Femur (tissue), 1 donor: ENCODE data around the gene PAIP1.
"Not testable (repeated sequence)": the region's sequence is repeated elsewhere in the genome, so short reads cannot be mapped to it uniquely, and the experiment has no call there.

Source experiments
- DNase-seq: peaks from one replicate; pipeline ENCODE4 v3.0.0-alpha.2; 2017

The PAIP1 gene

DNA sequence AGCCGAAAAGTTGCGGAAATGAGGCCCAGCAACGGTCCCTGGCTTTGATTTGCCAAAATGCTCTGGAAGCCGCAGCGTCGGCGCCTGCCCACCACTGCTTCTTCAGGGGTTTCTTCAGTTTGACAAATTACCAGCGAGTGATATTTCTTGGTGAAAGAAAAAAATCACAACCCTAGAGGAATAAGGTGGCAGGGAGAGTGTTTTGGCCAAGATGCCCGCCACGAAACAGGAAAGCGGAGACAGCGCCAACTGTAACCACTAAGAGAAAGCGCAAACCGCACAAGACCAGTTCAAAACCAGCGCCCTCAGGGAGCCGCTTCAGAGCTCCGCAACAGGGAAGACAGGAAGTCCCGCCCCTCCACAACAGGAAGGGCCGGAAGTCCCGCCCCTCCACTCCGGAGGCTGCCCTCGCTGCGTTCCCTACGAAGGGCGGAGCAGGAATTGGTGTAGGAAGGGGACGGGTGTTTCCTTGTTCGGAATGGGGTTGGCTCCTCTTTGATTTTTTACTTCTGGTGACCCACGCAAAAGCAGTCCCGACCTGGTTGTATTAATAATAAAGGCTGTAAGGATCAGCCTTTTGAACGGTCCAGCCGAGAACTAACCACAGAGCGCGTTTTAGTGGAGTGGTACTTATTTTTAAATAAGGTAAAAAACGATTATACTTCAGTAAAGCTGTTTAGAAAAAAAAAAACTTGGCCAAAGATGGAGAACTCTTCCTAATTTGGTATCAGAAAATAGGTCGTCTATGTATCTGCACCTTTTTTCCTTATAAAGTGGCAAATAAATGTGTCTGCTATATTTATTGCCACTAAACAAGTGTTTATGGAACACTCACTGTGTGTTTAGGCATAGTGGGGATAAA lies 41.8 kb downstream of the PAIP1 start, which contains the start of gene C5orf34:
Gene C5orf34 (minus strand): TSS at position 333 of the 862 bp plus-strand sequence. CDS start 5,809 bp downstream, outside the sequence.
- DNase-seq: peak; percentile 98

DNA sequence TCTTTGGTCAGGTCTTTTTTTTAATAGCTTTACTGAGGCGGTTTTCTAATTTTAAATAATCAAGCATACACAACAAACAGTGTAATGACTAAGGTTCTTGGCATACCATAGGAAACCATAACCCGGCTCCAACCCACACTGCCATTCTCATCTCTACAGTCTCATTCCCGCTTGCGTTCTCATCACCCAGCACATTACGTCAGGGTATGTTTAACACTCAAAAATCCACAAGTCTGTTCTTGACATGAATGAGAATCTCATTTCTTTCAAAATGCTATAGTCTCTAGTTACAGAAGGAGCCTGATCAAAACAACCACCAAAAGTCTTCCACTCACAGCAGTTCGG lies 42.4 kb downstream of the PAIP1 start:
- DNase-seq: no peak

DNA sequence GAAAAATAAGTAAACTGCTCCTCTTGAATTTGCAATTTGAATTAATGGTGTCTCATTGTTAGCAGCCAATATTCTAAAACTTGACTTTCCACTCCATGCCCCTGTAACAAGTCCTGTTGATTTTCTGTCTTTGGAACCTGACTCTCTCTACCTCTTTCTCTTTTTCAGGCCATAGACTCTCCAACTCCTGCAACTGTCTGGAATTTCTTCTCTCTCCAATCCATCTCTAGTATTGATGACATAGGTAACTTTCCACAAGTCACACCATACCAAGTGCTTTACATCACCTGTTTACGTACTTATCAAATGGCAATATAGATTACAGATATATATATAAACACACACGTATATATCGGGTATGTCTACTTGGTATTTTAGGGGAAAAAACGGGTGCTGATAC lies 42.9 kb downstream of the PAIP1 start:
- DNase-seq: no peak

DNA sequence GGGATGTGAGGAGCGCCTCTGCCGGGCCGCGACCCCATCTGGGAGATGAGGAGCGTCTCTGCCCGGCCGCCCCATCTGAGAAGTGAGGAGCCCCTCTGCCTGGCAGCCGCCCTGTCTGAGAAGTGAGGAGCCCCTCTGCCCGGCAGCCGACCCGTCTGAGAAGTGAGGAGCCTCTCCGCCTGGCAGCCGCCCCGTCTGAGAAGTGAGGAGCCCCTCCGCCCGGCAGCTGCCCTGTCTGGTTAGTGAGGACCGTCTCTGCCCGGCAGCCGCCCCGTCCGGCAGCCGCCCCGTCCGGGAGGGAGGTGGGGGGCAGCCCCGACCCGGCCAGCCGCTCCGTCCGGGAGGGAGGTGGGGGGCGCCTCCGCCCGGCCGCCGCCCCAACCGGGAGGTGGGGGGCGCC lies 45.8 kb downstream of the PAIP1 start:
- not testable (repeated sequence) for DNase-seq

DNA sequence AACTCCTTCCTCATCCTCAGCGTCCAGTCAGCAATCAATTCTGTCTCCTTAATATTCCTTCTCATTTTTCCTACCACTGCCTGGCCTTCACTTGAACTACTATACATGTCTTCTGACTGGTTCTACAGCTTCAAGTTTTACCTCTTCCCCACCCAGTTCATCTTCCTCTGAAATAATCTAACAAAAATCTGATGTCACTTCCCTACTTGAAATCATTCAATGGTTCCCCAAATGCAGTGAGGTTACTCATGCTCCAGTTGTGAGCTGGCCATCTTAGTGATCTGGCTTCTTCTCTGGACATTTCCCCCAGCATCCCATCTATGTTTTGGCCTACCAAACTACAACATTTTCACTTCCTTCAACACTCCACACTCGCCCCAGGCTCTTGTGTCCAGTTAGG lies 58.3 kb downstream of the PAIP1 start:
- no peak for DNase-seq

DNA sequence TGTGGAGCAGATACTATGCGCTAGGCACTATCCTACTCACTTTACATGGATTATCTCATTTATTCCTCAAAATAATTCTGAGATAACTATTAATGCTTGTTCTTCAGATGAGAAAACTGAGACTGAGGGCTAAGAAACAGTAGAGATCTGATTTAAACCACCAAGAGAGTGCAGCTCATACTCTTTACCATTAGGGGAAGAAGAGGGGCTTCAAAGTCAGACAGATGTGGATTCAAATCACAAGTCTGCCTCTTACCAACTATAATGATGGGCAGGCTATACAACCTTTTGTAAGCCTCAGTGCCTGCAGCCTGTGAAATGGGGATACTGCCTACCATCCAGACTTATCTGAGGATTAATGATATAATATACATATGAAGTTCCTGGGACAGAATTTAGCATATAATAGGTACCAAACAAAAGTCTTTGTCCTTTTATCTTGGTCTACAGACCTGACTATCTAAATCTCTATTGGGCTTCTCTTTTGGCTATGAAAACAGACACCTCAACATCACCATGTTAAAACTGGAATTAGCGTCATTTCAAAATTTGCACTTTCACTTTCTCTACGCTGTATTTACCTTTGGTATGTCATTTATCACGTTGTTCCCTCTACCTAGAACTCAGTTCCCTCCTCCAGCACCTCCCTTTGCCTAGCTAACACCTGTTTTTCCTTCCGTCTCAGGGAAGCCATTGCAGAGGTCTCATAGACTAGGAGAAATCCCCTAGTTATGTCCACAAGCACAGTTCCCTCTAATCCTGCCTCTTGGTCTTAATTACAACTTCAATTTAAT lies 59.4 kb downstream of the PAIP1 start:
- DNase-seq: no peak

DNA sequence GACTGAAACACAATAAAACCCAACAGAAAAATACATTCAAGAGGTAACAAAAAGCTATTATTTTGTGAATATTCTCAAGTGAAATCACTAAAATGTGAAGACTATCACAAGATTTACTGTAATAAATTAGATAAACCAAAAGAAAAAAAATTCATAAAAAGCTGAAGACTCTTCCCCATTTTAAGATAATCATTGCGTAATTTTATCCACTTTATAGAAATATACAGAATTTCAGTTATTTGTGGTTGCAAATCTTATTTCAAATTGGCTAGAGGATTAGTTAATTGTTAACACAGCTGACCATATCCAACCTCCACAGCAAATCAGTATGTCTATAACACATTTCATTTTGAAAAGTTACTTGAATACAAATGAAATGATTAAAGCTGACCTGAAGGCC lies 65.6 kb downstream of the PAIP1 start:
- DNase-seq: no peak

DNA sequence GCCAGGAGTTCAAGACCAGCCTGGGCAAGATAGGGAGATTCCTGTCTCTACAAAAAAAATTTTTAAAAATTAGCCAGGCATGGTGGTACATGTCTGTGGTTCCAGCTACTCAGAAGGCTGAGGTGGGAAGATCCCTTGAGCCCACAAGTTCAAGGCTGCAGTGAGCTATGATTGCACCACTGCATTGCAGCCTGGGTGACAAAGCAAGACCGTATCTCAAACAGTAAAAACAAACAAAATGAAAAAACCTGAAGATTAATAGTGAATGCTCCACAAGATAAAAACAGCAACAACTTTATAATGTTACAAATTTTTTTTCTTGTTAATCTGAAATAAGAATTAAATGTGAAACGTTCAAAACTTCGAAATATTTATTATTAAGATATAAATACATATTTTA lies 70.5 kb downstream of the PAIP1 start:
- DNase-seq: no peak

DNA sequence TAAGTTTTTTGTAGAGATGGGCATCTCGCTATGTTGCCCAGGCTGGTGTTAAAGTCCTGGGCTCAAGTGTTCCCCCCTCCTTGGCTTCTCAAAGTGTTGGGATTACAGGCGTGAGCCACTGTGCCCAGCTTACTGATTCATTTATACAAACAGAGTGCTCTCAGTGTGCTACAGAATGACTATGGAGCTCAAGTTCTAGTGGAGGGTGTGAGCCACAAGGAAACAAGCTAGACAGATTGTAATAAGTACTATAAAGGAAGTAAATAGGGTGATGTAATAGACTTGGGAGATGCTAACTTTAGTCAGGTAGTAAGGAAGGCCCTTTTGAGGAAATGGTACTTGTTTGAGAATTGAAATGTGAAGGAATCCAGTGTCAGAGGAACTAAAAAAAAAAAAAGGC lies 71.5 kb downstream of the PAIP1 start:
- DNase-seq: no peak

DNA sequence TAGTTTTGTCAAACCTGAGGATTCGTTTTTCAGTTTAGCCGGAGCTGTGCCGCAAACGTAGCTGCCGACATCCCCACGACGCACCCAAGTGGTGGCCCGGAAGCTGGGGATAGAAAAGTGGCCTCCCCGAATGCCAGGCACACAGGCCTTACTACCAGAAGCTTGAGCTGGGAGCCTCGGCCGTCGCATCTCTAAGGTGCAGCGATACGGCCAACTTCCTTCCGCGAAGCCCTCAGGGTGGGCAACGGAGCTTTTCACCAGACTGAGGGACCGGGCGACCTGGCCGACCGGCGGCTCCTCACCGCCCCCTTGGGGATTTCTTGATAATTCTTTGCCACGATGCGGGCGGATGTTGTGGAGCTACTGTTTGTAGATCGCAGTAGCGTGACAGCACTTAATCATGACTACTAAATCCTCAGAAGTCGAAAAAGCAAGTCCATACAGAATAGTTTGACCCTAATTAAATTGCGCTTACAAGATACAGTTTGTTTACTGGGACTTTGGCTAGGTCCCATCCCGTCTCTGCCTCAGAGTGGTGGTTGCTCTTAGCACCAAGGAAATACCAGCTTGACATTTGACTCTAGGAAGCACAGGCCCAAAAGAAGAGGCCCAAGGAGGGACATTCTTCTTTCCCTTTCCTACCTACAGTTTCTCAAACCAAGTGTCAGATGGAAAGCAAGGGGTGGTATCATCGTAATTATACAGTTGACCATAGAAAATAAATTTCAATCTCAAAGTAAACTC lies 72.6 kb downstream of the PAIP1 start:
- DNase-seq: peak; percentile 90

DNA sequence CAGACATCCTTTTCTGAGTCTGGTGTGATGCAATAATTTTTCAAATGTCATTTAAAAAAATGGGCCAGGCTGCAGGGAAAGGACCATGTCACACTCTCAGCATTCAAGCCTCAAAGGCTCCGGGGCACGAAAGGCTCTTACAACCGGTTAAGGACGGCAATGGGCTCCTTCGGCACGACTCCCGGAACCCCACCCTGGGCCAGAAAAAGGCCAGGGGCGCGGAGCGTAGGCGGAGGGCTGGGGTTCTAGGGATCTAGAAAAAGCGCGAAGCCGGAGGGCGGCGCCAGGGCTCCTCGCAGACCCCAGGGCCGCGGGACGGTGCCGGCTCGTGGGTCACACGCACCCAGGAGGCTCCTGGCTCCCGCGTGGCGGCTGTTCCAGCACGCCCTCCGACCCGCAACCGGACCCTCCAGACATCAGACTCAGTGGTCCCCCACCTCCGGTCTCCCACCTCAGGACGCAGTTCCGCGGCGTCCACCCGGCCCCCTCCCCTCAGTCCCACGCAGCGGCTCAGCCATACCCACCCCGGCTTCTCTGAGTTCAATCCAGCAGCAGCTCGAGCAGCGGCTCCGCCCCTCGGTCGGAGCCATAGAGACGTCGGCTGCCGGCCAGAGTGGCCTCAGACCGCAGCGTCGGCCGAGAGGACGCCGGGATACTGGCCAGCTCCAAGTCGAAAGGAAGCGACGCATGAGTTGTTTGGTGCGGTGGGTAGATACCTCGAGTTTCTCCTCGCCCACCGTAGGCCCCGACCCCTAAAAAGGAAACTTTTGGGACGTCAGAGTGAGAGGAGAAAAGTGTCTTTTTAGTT lies 73.4 kb downstream of the PAIP1 start, which contains the start of gene TMEM267:
Gene TMEM267 (minus strand): TSS at position 568 of the 808 bp plus-strand sequence. CDS start 29,896 bp downstream, outside the sequence.
- DNase-seq: peak; percentile 97

DNA sequence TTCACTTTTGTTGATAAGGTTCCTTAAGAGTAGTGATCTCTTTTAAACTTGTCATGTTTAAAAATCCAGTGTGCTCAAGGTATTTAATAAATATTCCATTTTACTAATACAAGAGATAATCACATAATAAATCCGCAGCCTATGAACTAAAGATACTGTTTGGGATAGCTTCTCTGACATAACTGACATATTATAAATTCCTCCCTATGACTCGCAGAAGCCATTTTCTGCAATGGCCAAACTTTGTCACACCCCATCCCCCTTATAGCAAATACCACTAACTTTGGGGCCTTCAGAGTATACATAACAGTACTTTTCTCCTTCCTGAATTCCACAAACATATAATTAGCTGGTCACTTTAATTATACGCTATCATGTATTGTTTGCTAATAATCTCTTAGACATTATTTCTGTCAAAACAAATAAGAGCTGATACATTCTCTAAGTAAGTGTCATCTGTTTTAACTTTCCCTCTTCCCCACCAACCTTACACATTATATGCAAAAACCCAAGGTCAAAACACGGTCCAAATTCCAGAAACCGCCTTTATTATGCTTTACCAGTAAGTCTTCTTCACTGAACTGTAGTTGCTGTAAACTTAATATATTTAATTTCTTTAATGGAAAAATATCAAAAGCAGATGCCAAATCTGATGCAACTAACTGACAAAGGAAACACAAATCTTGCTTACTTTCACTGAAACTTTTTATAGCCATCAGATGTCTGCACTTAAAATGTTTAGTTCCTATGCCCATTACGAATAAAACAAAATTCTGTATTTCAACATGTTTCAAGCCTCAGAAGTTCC lies 74.2 kb downstream of the PAIP1 start:
- DNase-seq: no peak
